ENCODE measurements around the gene ADAM17. TPM values are rescaled to one million over a fixed set of nuclear protein-coding genes. Genes with fewer than 3 reads are reported as not detected.

Gene ADAM17
- total and polyA plus RNA-seq, 9 donors = 20.0 to 31.4 (median 25.4) TPM

DNA sequence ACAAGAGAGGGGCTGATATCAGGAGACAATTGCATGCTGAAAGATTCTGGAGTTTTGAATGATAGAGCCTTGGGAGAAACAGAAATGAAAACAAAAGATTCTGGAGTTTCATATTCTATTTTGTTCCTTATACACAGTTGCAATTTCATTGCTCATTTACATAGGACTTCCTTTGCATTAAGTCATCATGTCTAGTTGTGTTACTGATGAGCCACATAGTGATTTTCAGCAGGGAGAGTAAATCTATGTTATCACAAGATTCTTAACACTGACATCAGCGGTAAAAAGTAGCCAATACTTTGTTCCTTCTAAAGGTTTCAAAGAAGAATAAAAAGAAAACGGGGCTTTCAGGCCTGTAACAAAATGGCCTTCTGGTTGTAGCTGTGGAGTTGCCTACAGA, 7.1 kb downstream of the ADAM17 start:
- no peaks in the 10 kb centered on the region for H3K9me3 ChIP-seq (replicated peaks; ENCODE audit: control insufficient read depth, low read depth, low read length)
- no peaks in the 10 kb centered on the region for H3K36me3 ChIP-seq (ENCODE audit: control insufficient read depth, insufficient read depth, low read length)
- DNase-seq = no peak
- no CpG with 5 or more reads among the region's 2 CpGs for WGBS (ENCODE audit: insufficient coverage)
- no peaks in the 10 kb centered on the region for H3K27me3 ChIP-seq (ENCODE audit: control insufficient read depth, insufficient read depth, low read length)
- H3K4me3 ChIP-seq (ENCODE audit: low read length) = no peak overlapping the region
- H3K4me1 ChIP-seq (ENCODE audit: control insufficient read depth, insufficient read depth, low read length) = no peaks in the 10 kb centered on the region
- H3K27ac ChIP-seq (ENCODE audit: low read length) = no peak overlapping the region

DNA sequence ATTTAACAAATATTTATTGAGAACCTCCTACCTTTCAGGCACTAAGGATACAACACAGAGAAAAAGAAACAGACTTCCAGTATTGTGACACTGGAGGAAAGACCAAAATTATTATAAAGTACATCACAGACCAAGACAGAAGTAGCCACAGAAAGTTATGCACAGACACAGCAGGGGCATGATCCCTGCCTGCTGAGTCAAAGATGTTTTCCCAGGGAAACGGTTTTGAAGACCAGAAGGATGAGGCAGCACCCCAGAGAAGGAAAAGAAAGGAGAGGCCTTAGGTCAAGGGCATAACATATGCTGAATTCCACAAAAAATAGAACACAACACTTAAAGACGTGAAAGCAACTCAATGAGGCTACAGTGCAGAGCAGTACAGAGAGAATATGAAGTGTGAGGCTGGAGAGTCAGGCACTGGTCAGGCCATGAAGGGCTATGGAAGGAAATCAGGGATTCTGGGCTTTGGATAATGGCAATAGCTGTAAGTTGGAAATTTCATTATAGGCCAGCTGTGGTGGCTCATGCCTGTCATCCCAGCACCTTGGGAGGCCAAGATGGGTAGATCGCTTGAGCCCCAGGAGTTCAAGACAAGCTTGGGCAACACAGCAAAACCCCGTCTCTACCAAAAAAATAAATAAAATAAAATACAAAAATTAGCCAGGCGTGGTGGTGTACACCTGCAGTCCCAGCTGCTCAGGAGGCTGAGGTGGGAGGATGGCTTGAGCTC, 8.2 kb downstream of the ADAM17 start:
- Histone ChIP-seq H3K27ac (ENCODE audit: low read length) (no peak overlapping the region), H3K27me3 (ENCODE audit: control insufficient read depth, insufficient read depth, low read length) (no peaks in the 10 kb centered on the region), H3K4me1 (ENCODE audit: control insufficient read depth, insufficient read depth, low read length) (no peaks in the 10 kb centered on the region), H3K36me3 (ENCODE audit: control insufficient read depth, insufficient read depth, low read length) (peaks cover 3% of the 10 kb centered on the region), H3K4me3 (ENCODE audit: low read length) (no peak overlapping the region), H3K9me3 (replicated peaks; ENCODE audit: control insufficient read depth, low read depth, low read length) (no peaks in the 10 kb centered on the region)
- no peak for DNase-seq
- whole genome bisulfite sequencing (ENCODE audit: insufficient coverage) = no CpG with 5 or more reads among the region's 5 CpGs

DNA sequence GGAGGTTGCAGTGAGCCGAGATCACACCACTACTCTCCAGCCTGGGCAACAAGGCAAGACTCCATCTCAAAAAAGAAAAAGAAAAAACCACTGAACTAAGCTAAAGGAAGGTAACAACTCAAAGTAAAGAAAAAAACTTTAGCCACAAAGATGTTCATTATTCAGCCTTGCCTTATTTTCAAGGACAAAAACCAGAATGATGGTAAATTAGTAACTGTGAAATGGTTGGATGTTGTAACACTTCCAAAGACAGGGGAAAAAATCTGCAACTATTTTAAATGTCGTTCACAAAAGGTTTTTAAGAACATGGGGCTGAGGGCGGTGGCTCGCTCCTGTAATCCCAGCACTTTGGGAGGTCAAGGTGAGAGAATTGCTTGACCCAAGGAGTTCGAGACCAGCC, 10.1 kb downstream of the ADAM17 start:
- H3K9me3 ChIP-seq (replicated peaks; ENCODE audit: control insufficient read depth, low read depth, low read length) = no peaks in the 10 kb centered on the region
- H3K27ac ChIP-seq (ENCODE audit: low read length) = no peak overlapping the region
- peaks cover 3% of the 10 kb centered on the region for H3K36me3 ChIP-seq (ENCODE audit: control insufficient read depth, insufficient read depth, low read length)
- H3K27me3 ChIP-seq (ENCODE audit: control insufficient read depth, insufficient read depth, low read length) = no peaks in the 10 kb centered on the region
- H3K4me1 ChIP-seq (ENCODE audit: control insufficient read depth, insufficient read depth, low read length) = no peaks in the 10 kb centered on the region
- no peak for DNase-seq
- WGBS (ENCODE audit: insufficient coverage) = 40% methylated on average over 1 of the region's 5 CpGs
- H3K4me3 ChIP-seq (ENCODE audit: low read length) = no peak overlapping the region

DNA sequence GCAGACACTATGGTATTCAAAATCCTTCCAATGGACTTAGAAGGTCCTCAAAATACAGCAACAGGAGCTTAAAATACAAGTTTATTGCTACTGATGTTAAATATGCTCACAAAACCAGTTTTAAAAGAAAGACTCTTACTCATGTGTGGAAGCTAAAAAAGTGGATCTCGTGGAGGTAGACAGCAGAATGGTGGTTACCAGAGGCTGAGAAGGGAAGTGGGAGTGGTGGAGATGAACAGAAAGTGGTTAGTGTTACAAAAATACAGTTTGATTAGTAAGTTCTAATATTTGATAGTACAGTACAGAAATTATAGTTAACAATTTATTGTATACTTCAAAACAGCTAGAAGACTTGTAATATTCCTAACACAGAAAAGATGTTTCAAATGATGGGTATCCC, 12.1 kb downstream of the ADAM17 start:
- H3K36me3 ChIP-seq (ENCODE audit: control insufficient read depth, insufficient read depth, low read length) = peaks cover 3% of the 10 kb centered on the region
- no peaks in the 10 kb centered on the region for H3K4me1 ChIP-seq (ENCODE audit: control insufficient read depth, insufficient read depth, low read length)

DNA sequence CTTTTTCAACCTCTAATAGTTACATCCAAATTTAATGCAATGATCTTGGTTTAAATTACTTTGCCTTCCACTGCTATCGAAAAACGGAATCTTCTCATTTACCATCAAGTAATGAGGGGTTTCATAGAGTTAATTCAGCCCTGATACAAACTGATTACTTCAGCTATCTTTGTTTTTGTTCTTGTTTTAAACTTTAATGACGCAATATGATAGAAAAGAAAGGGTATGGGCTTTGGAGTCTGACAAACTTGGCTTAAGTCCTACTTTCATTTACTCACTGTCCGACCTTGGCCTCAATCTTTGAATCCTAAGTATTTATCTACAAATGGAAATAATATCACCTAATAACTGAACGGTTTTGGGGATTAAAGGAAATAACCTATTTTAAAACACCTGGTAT, 16.1 kb downstream of the ADAM17 start:
- H3K36me3 ChIP-seq (ENCODE audit: control insufficient read depth, insufficient read depth, low read length) = peaks cover 5% of the 10 kb centered on the region
- no peak overlapping the region for H3K4me3 ChIP-seq (ENCODE audit: low read length)
- no peaks in the 10 kb centered on the region for H3K9me3 ChIP-seq (replicated peaks; ENCODE audit: control insufficient read depth, low read depth, low read length)
- WGBS (ENCODE audit: insufficient coverage) = no CpG with 5 or more reads among the region's 5 CpGs
- H3K27me3 ChIP-seq (ENCODE audit: control insufficient read depth, insufficient read depth, low read length) = no peaks in the 10 kb centered on the region
- no peaks in the 10 kb centered on the region for H3K4me1 ChIP-seq (ENCODE audit: control insufficient read depth, insufficient read depth, low read length)
- no peak overlapping the region for H3K27ac ChIP-seq (ENCODE audit: low read length)
- DNase-seq = peak; percentile 40

More for the DNA sequence above, 12.1 kb downstream of the ADAM17 start:
- no peak overlapping the region for H3K4me3 ChIP-seq (ENCODE audit: low read length)
- H3K27me3 ChIP-seq (ENCODE audit: control insufficient read depth, insufficient read depth, low read length) = no peaks in the 10 kb centered on the region
- no peaks in the 10 kb centered on the region for H3K9me3 ChIP-seq (replicated peaks; ENCODE audit: control insufficient read depth, low read depth, low read length)
- WGBS (ENCODE audit: insufficient coverage) = no CpG with 5 or more reads among the region's 1 CpG
- no peak overlapping the region for H3K27ac ChIP-seq (ENCODE audit: low read length)
- DNase-seq = no peak

DNA sequence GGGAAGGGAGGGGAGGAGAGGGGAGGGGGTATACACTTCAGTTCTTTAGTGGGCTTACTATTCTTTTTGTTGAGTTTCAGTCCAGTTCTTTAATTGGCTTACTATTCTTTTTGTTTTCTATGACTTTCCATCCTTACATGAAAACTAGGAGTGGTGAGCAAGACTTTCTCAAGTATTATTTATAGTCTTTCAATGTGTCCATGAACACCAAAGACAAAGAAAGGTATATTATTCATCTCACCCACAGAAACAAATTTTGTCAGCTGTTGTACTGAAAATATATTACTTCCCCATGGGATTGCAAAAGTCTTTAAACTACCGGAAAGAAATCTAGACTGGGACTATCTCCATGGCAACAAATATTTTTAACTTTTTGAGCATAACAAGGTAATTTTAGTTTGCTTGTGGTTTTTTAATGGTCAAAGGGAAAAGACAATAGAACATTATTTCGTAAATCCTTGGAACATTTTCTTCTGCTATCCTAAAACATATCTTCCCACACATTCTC, 17.6 kb downstream of the ADAM17 start:
- peak; percentile 88 for DNase-seq
- Histone ChIP-seq H3K9me3 (replicated peaks; ENCODE audit: control insufficient read depth, low read depth, low read length) (no peaks in the 10 kb centered on the region), H3K27ac (ENCODE audit: low read length) (peak overlapping the region; percentile 74), H3K4me1 (ENCODE audit: control insufficient read depth, insufficient read depth, low read length) (no peaks in the 10 kb centered on the region), H3K36me3 (ENCODE audit: control insufficient read depth, insufficient read depth, low read length) (peaks cover 10% of the 10 kb centered on the region), H3K27me3 (ENCODE audit: control insufficient read depth, insufficient read depth, low read length) (no peaks in the 10 kb centered on the region), H3K4me3 (ENCODE audit: low read length) (no peak overlapping the region)
- no CpG with 5 or more reads among the region's 2 CpGs for WGBS (ENCODE audit: insufficient coverage)

DNA sequence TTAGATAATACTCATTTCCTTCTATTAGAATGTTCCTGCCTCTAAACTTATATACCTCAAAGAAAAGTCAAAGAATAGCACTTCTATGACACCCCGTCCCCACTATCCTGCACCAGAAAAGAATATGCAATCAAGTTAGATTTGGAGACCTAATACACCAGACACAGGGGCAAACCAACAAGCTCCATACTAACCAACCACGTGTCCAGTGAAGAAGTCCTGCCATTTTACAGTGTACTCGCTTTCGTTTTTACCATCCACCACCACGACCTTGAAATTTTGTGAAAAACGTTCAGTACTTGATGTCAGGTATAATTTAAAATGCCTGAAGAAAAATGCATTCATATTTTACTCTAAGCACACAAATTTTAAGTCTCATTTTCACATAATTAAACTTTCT, 19.1 kb downstream of the ADAM17 start:
- Histone ChIP-seq H3K4me3 (ENCODE audit: low read length) (no peak overlapping the region), H3K4me1 (ENCODE audit: control insufficient read depth, insufficient read depth, low read length) (no peaks in the 10 kb centered on the region), H3K36me3 (ENCODE audit: control insufficient read depth, insufficient read depth, low read length) (peaks cover 16% of the 10 kb centered on the region), H3K27me3 (ENCODE audit: control insufficient read depth, insufficient read depth, low read length) (no peaks in the 10 kb centered on the region), H3K27ac (ENCODE audit: low read length) (no peak overlapping the region), H3K9me3 (replicated peaks; ENCODE audit: control insufficient read depth, low read depth, low read length) (no peaks in the 10 kb centered on the region)
- 100% methylated on average over 1 of the region's 6 CpGs for WGBS (ENCODE audit: insufficient coverage)
- DNase-seq = no peak

DNA sequence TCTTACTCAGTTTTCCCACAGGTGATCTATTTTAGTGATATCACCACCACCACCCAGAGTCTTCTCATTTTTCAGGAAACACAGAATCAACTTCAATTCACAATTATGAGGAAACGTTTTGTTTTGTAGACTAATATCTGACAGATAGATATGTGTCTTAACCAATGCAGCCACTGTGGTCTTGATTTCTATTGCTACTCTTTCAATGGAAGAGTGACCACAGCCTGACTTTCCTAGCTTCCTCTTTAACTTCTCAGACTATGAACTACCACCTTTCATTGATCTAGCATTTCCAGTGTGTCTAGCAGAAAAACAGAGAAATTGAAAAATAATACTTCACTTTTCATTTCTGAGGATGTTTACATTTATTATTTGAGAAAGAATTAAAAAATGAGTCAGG, 20.5 kb downstream of the ADAM17 start:
- Histone ChIP-seq H3K27me3 (ENCODE audit: control insufficient read depth, insufficient read depth, low read length) (no peaks in the 10 kb centered on the region), H3K4me3 (ENCODE audit: low read length) (no peak overlapping the region), H3K9me3 (replicated peaks; ENCODE audit: control insufficient read depth, low read depth, low read length) (no peaks in the 10 kb centered on the region), H3K27ac (ENCODE audit: low read length) (no peak overlapping the region), H3K4me1 (ENCODE audit: control insufficient read depth, insufficient read depth, low read length) (no peaks in the 10 kb centered on the region), H3K36me3 (ENCODE audit: control insufficient read depth, insufficient read depth, low read length) (peaks cover 18% of the 10 kb centered on the region)
- DNase-seq = no peak
- WGBS (ENCODE audit: insufficient coverage) = no CpG with 5 or more reads among the region's 1 CpG

DNA sequence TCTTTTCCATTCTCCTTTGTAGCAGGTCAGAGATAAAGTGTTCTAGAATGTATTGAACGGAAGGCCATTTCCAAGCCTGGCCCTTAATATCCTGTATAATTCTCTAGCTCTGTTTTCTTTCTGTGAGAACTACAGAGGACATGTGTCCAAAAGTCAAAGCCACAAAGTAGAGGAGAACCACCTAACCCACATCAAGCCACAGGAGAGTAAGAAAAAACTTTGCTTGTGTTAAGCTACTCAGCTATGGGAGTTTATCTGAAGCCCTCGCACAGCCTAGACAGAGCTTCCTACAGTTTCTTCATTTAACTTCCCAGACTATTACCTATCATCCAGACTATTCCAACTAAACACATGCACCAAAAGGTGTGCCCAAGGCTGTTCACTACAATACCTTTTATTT, 22.0 kb downstream of the ADAM17 start:
- Histone ChIP-seq H3K9me3 (replicated peaks; ENCODE audit: control insufficient read depth, low read depth, low read length) (no peaks in the 10 kb centered on the region), H3K36me3 (ENCODE audit: control insufficient read depth, insufficient read depth, low read length) (peaks cover 22% of the 10 kb centered on the region), H3K27me3 (ENCODE audit: control insufficient read depth, insufficient read depth, low read length) (no peaks in the 10 kb centered on the region), H3K4me1 (ENCODE audit: control insufficient read depth, insufficient read depth, low read length) (no peaks in the 10 kb centered on the region), H3K27ac (ENCODE audit: low read length) (no peak overlapping the region), H3K4me3 (ENCODE audit: low read length) (no peak overlapping the region)
- DNase-seq = no peak
- 100% methylated on average over 1 of the region's 2 CpGs for WGBS (ENCODE audit: insufficient coverage)

DNA sequence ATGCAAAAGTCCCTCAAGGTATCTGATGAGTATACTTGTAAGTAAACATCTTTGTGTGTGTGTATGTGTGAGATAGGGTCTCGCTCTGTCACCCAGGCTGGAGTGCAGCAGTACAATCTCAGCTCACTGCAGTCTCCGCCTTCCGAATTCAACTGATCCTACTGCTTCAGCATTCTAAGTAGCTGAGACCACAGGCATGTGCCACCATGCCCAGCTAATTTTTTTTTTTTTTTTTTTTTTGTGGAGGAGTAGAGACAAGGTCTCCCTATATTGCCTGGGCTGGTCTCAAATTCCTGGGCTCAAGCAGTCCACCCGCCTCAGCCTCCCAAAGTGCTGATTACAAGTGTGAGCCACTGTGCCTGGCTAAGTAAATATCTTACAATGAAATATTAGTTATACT, 23.2 kb downstream of the ADAM17 start:
- H3K4me3 ChIP-seq (ENCODE audit: low read length) = no peak overlapping the region
- H3K27ac ChIP-seq (ENCODE audit: low read length) = no peak overlapping the region
- H3K9me3 ChIP-seq (replicated peaks; ENCODE audit: control insufficient read depth, low read depth, low read length) = no peaks in the 10 kb centered on the region
- H3K36me3 ChIP-seq (ENCODE audit: control insufficient read depth, insufficient read depth, low read length) = peaks cover 22% of the 10 kb centered on the region
- no CpG with 5 or more reads among the region's 4 CpGs for WGBS (ENCODE audit: insufficient coverage)
- no peaks in the 10 kb centered on the region for H3K4me1 ChIP-seq (ENCODE audit: control insufficient read depth, insufficient read depth, low read length)
- no peak for DNase-seq
- no peaks in the 10 kb centered on the region for H3K27me3 ChIP-seq (ENCODE audit: control insufficient read depth, insufficient read depth, low read length)
